DOHH2 (cell line): ENCODE data around the gene MIEN1.

Experiments
- CTCF ChIP-seq: fragments of 200-600 bp; sonication (generic); IDR thresholded peaks from one replicate; pipeline ENCODE4 v1.5.1; 2014; ENCODE audit warnings: antibody characterized with exemption, mild to moderate bottlenecking, low read depth, low read length; ENCODE audit not compliant: poor library complexity, severe bottlenecking
- EZH2phosphoT487 ChIP-seq: fragments of 200-600 bp; sonication (generic); IDR thresholded peaks from 2 replicates; pipeline ENCODE4 v1.6.1; 2017; ENCODE audit warnings: borderline replicate concordance, mild to moderate bottlenecking, antibody characterized with exemption, low read length, moderate library complexity, mixed read lengths

GRCh38 chr17:39744836-39745215, 14.5 kb upstream of the MIEN1 start:
- TF ChIP-seq CTCF (no peak), EZH2phosphoT487 (no peak)
